AG04449 (cell line): ENCODE measurements around the gene MARVELD1.

Source experiments
- CTCF ChIA-PET: fragments of 350-600 bp; formaldehyde crosslinking; extraction: SDS; loops from one replicate; lab custom pipeline; 2021; ENCODE audit warnings: antibody characterized with exemption; lab: Yijun Ruan, JAX
- POLR2A ChIA-PET: fragments of 400-600, 350-600 bp; formaldehyde crosslinking; extraction: SDS; loops from one replicate; lab custom pipeline; 2020; ENCODE audit warnings: antibody characterized with exemption, inconsistent platforms; lab: Yijun Ruan, JAX
- DNase-seq: peaks from one replicate; pipeline ENCODE4 v3.0.0-alpha.2; 2010; ENCODE audit warnings: low read depth, low spot score
- H3K4me3 ChIP-seq: 2 replicates; pipeline ENCODE4 v1.5.1; 2011; ENCODE audit warnings: low read depth, mild to moderate bottlenecking, control low read depth, low read length
- TF ChIP-seq, protein P1 (sequence below): IDR thresholded peaks from one replicate; pipeline ENCODE4 v1.5.1; 2011; ENCODE audit warnings: mild to moderate bottlenecking, moderate library complexity, low read length, control low read depth, inconsistent platforms; ENCODE audit not compliant: insufficient read depth; ENCODE audit errors: missing control alignments

The MARVELD1 gene

DNA sequence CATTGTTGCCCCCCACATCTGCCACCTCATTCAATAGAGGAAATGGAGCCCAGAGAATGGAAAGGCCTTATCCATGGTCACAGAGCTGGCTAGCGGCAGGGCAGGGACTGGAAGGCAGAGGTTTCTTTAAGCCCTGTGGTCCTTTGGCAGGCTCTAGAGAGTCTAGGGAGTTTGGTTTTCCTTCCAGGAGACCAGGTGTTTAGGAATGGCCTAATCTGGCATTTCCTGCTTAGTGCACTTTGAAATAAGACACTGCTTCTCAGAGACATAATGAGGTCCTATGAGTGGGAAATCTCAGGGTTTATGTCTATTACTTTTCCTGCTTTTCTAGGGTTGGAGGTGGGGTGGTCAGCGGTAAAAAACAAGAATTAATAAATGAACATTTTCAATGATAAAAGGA, 6.1 kb downstream of the MARVELD1 start:
- CTCF ChIA-PET = interaction anchor here (4.3 to 21.1 kb wide), 4 partner anchors 10 to 35 kb away, joined by 37 to 664 read pairs (median 69); partner anchors contain the start of genes AVPI1 and ZFYVE27
- TF ChIP-seq, protein P1, sequence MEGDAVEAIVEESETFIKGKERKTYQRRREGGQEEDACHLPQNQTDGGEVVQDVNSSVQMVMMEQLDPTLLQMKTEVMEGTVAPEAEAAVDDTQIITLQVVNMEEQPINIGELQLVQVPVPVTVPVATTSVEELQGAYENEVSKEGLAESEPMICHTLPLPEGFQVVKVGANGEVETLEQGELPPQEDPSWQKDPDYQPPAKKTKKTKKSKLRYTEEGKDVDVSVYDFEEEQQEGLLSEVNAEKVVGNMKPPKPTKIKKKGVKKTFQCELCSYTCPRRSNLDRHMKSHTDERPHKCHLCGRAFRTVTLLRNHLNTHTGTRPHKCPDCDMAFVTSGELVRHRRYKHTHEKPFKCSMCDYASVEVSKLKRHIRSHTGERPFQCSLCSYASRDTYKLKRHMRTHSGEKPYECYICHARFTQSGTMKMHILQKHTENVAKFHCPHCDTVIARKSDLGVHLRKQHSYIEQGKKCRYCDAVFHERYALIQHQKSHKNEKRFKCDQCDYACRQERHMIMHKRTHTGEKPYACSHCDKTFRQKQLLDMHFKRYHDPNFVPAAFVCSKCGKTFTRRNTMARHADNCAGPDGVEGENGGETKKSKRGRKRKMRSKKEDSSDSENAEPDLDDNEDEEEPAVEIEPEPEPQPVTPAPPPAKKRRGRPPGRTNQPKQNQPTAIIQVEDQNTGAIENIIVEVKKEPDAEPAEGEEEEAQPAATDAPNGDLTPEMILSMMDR = no peak
- POLR2A ChIA-PET = interaction anchor here (0.9 kb wide), 1 partner anchor 32 kb away, joined by 5 read pairs; the partner anchor contains the start of gene AVPI1
- no peak overlapping the region for H3K4me3 ChIP-seq
- DNase-seq = no peak

DNA sequence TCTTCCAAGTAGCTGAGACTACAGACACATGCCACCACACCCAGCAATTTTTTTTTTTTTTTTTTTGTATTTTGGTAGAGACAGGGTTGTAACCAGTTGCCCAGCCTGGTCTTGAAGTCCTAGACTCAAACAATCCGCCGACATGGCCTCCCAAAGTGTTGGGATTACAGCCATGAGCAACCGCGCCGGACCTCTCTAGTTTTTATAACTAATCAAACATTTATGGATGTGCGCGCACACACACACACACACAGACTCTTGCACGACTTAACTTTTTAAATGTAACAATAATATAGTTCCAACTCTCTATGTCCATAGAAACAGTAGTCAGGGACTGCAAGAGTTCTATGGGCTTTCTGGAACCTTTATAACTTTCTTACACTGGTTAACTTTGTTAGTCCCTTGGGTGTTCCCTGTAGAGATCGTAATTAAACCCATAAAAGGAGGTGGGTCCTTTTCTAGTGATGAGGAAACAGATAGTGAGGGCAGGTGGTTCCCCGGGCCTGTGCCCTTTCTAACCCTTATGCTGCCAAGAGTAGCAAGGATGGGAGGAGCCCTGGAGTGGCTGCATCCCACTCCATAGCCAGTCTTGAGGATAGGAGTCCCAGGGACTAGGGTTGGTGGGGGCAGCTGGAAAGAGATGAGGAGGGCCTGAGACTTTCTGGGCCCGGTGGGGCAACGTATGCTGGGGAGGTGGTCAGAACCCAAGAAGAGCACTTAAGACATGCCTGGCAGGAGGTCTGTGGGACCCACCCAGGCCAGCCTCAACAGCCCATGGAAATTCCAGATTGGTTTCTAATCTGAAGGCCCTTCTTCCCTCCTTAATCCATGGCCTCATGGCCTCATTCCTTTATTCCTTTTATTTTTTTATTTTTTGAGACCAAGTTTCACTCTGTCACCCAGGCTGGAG, 8.6 kb downstream of the MARVELD1 start:
- DNase-seq = no peak
- no peak overlapping the region for H3K4me3 ChIP-seq
- CTCF ChIA-PET = interaction anchor here (0.8 to 8.7 kb wide), 6 partner anchors 9 to 36 kb away, joined by 3 to 117 read pairs (median 15); partner anchors contain the start of gene MARVELD1
- TF ChIP-seq, protein P1 = no peak
- POLR2A ChIA-PET = no interaction called here

DNA sequence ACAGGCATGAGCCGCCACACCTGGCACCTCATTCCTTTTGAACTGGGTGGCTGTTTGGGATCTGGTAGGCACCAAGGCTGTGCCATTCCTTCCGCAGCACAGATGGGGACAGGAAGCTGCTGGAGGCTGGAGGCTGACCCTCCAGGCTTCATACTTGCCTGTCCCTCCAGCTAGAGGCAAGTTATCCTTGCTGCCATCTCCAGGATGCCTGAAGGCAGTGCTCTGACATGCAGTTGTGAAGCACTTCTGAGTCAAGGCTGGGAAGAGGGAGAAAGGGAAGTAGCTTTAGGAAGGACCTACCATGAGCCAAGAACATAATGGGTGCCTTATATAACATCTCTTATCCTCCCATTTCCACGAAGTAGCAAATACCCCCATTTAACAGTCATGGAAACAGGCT, 9.5 kb downstream of the MARVELD1 start:
- DNase-seq = no peak
- CTCF ChIA-PET = interaction anchor here (0.8 to 8.7 kb wide), 6 partner anchors 8 to 36 kb away, joined by 3 to 117 read pairs (median 15); partner anchors contain the start of genes AVPI1 and MARVELD1
- no peak overlapping the region for H3K4me3 ChIP-seq
- TF ChIP-seq, protein P1 = no peak
- POLR2A ChIA-PET = interaction anchor here (1.2 to 4.7 kb wide), 4 partner anchors 9 to 36 kb away, joined by 3 to 39 read pairs (median 4); partner anchors contain the start of genes AVPI1 and MARVELD1

DNA sequence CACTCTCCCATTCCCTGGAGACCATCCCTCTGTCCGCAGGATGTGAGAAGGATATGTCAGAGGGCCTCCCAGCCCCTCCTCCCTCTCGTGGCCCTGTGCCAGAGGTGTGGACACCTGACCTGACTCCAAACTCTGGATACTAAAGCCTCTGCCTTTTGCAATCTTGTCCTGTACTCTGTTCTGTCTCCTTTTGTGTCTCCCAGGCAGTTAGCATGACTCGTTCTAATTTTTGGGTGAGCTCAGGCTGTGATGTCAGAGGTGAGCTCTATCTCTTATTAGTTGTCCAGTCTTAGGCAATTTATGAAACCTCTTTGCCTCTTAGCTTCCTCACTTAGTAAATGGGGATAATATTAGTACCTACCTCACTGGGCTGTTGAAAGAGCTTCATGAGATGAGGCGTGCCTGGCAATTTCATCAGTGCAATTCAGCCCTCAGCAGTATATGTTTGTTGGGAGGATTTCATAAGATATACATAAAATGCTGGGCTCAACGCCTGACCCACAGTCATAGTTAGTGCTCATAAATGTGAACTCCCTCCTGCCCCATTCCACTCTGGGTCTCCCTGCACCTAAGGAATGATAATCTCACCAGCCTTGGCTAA, 10.9 kb downstream of the MARVELD1 start:
- DNase-seq = no peak
- TF ChIP-seq, protein P1 = no peak
- POLR2A ChIA-PET = interaction anchor here (0.6 to 4.7 kb wide), 6 partner anchors 10 to 314 kb away, joined by 3 to 39 read pairs (median 4); partner anchors contain the start of genes MARVELD1 and ZFYVE27
- CTCF ChIA-PET = interaction anchor here (1.3 to 14.2 kb wide), 7 partner anchors 7 to 46 kb away, joined by 4 to 328 read pairs (median 20); partner anchors contain the start of genes AVPI1 and MARVELD1
- no peak overlapping the region for H3K4me3 ChIP-seq

DNA sequence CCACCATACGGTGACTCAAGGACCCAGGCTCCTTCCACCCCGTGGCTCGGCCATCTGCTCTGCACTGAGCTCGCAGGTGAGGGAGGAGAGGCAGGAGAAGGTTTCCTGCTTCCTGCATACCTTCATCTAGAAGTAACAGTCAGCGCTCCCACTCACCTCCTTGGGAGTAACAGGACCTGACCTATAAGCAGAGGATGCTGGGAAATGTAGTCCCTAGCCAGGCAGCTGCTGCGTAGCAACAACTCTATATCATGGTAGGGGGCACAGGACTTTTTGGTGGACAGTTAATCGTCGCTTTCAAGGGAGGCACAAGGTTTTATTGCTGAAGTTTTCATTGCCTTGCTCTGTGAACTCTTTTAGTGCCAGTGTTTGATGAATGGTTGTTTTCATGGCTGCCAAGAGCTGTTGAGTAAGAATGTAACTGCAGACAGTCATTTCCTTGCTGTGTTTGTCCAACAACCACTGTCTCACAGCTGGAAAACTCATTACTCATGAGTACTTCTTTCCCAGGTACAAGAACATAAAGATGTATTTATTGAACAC, 13.2 kb downstream of the MARVELD1 start:
- peak overlapping the region; percentile 19; the same call in 1 of the 2 replicates for H3K4me3 ChIP-seq
- DNase-seq = no peak
- TF ChIP-seq, protein P1 = no peak
- CTCF ChIA-PET = interaction anchor here (1.0 to 14.2 kb wide), 9 partner anchors 8 to 173 kb away, joined by 3 to 328 read pairs (median 9); partner anchors contain the start of genes ANKRD2, AVPI1 and MARVELD1
- POLR2A ChIA-PET = interaction anchor here (0.6 to 4.7 kb wide), 3 partner anchors 10 to 25 kb away, joined by 3 to 39 read pairs (median 3); partner anchors contain the start of genes MARVELD1 and ZFYVE27
